Midbrain (tissue), 1 donor: ENCODE measurements around the gene SEMA7A.

Experiments used
- DNase-seq: peaks from one replicate; lab custom pipeline; 2025; lab: John Stamatoyannopoulos, UW

The SEMA7A gene

GRCh38 chr15:74430510-74430951 lies 3.2 kb downstream of the SEMA7A start:
- DNase-seq: peak; percentile 15

GRCh38 chr15:74429781-74430400 lies 3.9 kb downstream of the SEMA7A start:
- DNase-seq: no peak

- no peak for DNase-seq
These were observed 4.6 kb downstream of the SEMA7A start for GRCh38 chr15:74428970-74429780.

GRCh38 chr15:74428442-74428787 lies 5.3 kb downstream of the SEMA7A start:
- peak; percentile 21 for DNase-seq

- DNase-seq: no peak
These were observed 5.9 kb downstream of the SEMA7A start for GRCh38 chr15:74427607-74428441.

- peak; percentile 10 for DNase-seq
These were observed 7.1 kb downstream of the SEMA7A start for GRCh38 chr15:74426404-74427281.

GRCh38 chr15:74425630-74426029 lies 8.1 kb downstream of the SEMA7A start:
- no peak for DNase-seq

- no peak for DNase-seq
These were observed 8.7 kb downstream of the SEMA7A start for GRCh38 chr15:74424901-74425528.

GRCh38 chr15:74423431-74424257 lies 10.1 kb downstream of the SEMA7A start:
- DNase-seq: no peak

- DNase-seq: peak; percentile 52
These were observed 10.9 kb downstream of the SEMA7A start for GRCh38 chr15:74422652-74423430.

- DNase-seq: no peak
These were observed 11.5 kb downstream of the SEMA7A start for GRCh38 chr15:74422265-74422651.

- peak; percentile 92 for DNase-seq
These were observed 12.2 kb downstream of the SEMA7A start for GRCh38 chr15:74421302-74422245.

- no peak for DNase-seq
These were observed 13.4 kb downstream of the SEMA7A start for GRCh38 chr15:74420193-74420905.

GRCh38 chr15:74419432-74419831 lies 14.3 kb downstream of the SEMA7A start:
- no peak for DNase-seq

- no peak for DNase-seq
These were observed 15.0 kb downstream of the SEMA7A start for GRCh38 chr15:74418575-74419338.

- DNase-seq: no peak
These were observed 16.1 kb downstream of the SEMA7A start for GRCh38 chr15:74417670-74418069.

GRCh38 chr15:74417225-74417624 lies 16.5 kb downstream of the SEMA7A start:
- no peak for DNase-seq
